Thymus (tissue), 11 donors: ENCODE measurements around the gene TNP2. TPM values are rescaled to one million over a fixed set of nuclear protein-coding genes. Genes with fewer than 3 reads are reported as not detected.
"Not testable (repeated sequence)": the region's sequence is repeated elsewhere in the genome, so short reads cannot be mapped to it uniquely, and the experiment has no call there.

Source experiments
- DNase-seq, 9 donors: peaks; one replicate each; pipeline ENCODE4 v3.0.0-alpha.2; 2013; ENCODE audit warnings: low spot score in 9 of 9, low read depth in 6 of 9, missing footprints in 1 of 9
- H3K27ac ChIP-seq, 2 donors: one replicate each; pipeline ENCODE4 v1.5.1; 2013; ENCODE audit warnings: control low read depth in 1 of 2, low read depth in 1 of 2, low read length in 1 of 2, mild to moderate bottlenecking in 1 of 2, moderate library complexity in 1 of 2
- H3K27me3 ChIP-seq, 2 donors: one replicate each; pipeline ENCODE4 v1.5.1; 2013; ENCODE audit warnings: low read length in 1 of 2; ENCODE audit not compliant: control insufficient read depth in 2 of 2, insufficient read depth in 1 of 2
- H3K36me3 ChIP-seq, 2 donors: one replicate each; pipeline ENCODE4 v1.5.1; 2013; ENCODE audit warnings: low read length in 1 of 2, mild to moderate bottlenecking in 1 of 2, moderate library complexity in 1 of 2; ENCODE audit not compliant: control insufficient read depth in 2 of 2, insufficient read depth in 2 of 2
- H3K4me1 ChIP-seq, 2 donors: one replicate each; pipeline ENCODE4 v1.5.1; 2013; ENCODE audit warnings: low read length in 2 of 2; ENCODE audit not compliant: control insufficient read depth in 2 of 2, insufficient read depth in 2 of 2
- H3K4me3 ChIP-seq, 2 donors: one replicate each; pipeline ENCODE4 v1.5.1; 2013; ENCODE audit warnings: low read length in 2 of 2, control low read depth in 1 of 2, mild to moderate bottlenecking in 1 of 2
- H3K9me3 ChIP-seq, 2 donors: one replicate each; pipeline ENCODE4 v1.5.1; 2013; ENCODE audit warnings: low read length in 1 of 2, mild to moderate bottlenecking in 1 of 2; ENCODE audit not compliant: control insufficient read depth in 2 of 2, insufficient read depth in 1 of 2
- WGBS: extraction: QIAGEN DNeasy Blood & Tissue Kit; methylation state at CpG from one replicate; pipeline ENCODE4 v1.1.7; 2013; 5-methylcytosine and 5-hydroxymethylcytosine counted together
- polyA plus RNA-seq: library from polyadenylated mRNA; stranded (reverse); fragments of 200-250 nt; gene quantifications from one replicate; pipeline ENCODE4 v1.2.3, GENCODE V29; 2013
- total RNA-seq: library from RNA; stranded (reverse); fragments of 120-200 nt; gene quantifications from one replicate; pipeline ENCODE4 v1.2.4, GENCODE V29; 2013
- donor health status: healthy.

The TNP2 gene
- total and polyA plus RNA-seq, 2 donors = not detected

DNA sequence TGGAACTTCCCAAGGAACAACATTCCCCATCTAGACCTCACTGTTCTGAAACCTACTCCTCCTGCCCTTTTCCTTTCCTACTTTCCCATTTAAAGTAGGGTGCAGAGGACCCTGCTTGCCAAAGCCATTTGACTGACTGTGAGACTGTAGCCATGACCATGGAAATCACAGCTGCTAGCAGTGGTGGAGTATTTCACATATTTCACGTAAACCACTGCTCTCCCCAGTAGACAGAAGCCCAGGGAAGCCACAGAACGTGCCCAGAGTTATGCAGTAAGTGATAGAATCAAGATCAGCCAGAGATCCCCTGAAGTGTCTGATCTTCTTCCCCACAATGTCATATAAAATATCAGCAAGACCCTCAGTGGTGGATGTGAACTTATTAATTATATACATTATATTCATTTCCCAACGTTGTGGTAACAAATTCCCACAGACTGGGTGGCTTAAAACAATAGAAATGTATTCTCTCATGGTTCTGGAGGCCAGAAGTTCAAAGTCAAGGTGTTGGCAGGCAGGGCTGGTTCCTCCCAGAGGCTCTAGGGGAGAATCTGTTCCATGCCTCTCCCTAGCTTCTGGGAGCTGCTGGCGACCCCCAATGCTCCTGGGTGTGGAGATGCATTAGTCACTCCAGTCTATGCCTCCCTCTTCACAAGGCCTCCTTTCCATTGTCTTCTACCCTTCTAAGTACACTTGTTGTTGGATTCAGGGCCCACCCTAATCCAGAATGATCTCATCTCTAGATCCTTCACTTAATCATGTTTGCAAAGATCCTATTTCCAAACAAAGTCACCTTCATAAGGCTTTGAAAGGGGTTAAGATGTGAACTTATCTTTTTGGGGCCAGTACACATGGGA is 32.7 kb upstream of the TNP2 start:
- WGBS = 67% methylated on average over 4 of the region's 4 CpGs

DNA sequence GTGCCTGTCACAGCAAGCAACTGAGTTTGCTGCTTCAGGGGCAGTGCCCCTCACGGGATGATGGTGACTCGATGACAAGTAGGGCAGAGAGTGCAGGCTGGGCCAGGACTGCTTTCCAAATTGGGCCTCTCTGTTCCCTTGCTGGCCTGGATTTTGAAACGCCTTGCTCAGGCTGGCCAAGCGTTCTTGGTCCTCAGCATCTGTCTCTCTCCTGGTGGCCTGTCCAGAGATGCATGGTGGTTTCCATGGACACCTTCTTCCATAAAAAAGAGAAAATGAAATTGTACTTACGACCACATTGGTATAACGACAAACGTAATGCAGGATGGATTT is 31.4 kb upstream of the TNP2 start:
- DNase-seq = no peak
- Histone ChIP-seq H3K36me3 (no peaks in the 10 kb centered on the region), H3K4me1 (peaks cover 49 to 74% of the 10 kb centered on the region in 2 donors), H3K27ac (peak overlapping the region in 1 of 2 donors; percentile 66), H3K9me3 (peaks cover 0 to 4% of the 10 kb centered on the region in 2 donors), H3K4me3 (no peak overlapping the region), H3K27me3 (no peaks in the 10 kb centered on the region)
- 97% methylated on average over 7 of the region's 7 CpGs for WGBS

More for the DNA sequence above, 32.7 kb upstream of the TNP2 start:
- Histone ChIP-seq H3K9me3 (peaks cover 0 to 4% of the 10 kb centered on the region in 2 donors), H3K27ac (no peak overlapping the region), H3K36me3 (no peaks in the 10 kb centered on the region), H3K4me1 (peaks cover 37 to 61% of the 10 kb centered on the region in 2 donors), H3K27me3 (no peaks in the 10 kb centered on the region), H3K4me3 (no peak overlapping the region)
- DNase-seq = no peak

DNA sequence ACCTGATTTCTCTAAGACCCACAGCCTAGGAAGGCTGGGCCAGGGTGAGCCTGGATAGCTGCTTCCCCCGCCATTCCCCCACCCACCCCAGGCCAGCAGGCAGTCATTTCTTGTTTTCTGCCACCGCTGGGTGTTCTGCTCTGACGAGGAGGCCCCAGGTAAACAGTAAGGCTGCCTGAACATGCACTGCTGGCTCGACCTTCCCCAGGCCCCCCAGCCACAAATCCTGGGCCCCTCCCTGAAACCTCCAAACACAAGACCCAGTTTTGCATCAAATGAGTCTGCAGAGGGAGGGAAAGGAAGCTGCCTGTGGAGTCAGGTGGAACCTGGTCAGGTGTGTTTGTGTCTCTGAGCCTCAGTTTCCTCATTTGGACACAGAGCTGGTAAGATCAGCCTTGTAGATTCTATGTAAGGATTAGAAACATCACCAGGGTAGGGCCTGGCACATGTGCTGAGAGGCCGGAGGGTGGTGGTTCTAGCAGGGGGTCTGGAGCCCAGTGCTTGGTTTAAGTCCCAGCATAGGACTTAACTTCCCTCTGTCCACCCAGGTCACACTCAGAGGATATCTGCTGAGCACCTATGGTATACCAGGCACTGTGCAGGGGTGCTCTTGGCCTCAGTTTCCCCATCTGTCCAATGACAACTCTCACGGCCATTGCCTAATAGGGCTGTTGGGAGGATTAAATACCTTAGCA is 30.9 kb upstream of the TNP2 start:
- peak overlapping the region; percentile 55 to 66 for H3K27ac ChIP-seq
- H3K4me3 ChIP-seq = no peak overlapping the region
- H3K36me3 ChIP-seq = no peaks in the 10 kb centered on the region
- peaks cover 49 to 80% of the 10 kb centered on the region in 2 donors for H3K4me1 ChIP-seq
- peak in 1 of 9 donors; percentile 45 for DNase-seq
- no peaks in the 10 kb centered on the region for H3K27me3 ChIP-seq
- peaks cover 0 to 4% of the 10 kb centered on the region in 2 donors for H3K9me3 ChIP-seq
- 68% methylated on average over 6 of the region's 6 CpGs for WGBS

DNA sequence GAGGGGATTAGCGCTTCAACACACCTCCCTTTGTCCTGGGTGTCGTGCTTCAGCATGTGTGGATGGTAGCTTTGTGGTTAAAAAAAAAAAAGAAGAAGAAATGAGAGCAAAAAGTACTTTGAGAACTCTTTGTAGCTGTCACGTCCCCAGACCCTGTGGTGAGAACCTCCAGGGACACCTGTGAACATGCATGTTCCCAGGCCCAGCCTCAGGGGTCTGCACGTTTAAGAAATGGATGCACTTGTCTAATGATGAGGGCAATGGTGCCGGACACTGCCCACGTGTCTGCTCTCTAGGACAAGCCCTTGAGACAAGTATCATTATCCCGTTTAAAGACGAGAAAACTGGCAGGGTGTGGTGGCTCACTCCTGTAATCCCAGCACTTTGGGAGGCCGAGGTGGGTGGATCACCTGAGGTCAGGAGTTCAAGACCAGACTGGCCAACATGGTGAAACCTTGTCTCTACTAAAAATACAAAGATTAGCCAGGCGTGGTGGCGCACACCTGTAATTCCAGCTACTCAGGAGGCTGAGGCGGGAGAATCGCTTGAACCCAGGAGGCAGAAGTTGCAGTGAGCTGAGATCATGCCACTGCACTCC is 29.9 kb upstream of the TNP2 start:
- peak overlapping the region in 1 of 2 donors; percentile 5 for H3K4me3 ChIP-seq
- not testable (repeated sequence) for H3K36me3 ChIP-seq, H3K27me3 ChIP-seq, H3K9me3 ChIP-seq
- H3K4me1 ChIP-seq = peaks cover 57 to 89% of the 10 kb centered on the region in 2 donors
- peak overlapping the region; percentile 55 to 96 for H3K27ac ChIP-seq
- DNase-seq = peak in 5 of 9 donors; percentile 55 to 88 (median 64)
- 59% methylated on average over 13 of the region's 13 CpGs for WGBS

DNA sequence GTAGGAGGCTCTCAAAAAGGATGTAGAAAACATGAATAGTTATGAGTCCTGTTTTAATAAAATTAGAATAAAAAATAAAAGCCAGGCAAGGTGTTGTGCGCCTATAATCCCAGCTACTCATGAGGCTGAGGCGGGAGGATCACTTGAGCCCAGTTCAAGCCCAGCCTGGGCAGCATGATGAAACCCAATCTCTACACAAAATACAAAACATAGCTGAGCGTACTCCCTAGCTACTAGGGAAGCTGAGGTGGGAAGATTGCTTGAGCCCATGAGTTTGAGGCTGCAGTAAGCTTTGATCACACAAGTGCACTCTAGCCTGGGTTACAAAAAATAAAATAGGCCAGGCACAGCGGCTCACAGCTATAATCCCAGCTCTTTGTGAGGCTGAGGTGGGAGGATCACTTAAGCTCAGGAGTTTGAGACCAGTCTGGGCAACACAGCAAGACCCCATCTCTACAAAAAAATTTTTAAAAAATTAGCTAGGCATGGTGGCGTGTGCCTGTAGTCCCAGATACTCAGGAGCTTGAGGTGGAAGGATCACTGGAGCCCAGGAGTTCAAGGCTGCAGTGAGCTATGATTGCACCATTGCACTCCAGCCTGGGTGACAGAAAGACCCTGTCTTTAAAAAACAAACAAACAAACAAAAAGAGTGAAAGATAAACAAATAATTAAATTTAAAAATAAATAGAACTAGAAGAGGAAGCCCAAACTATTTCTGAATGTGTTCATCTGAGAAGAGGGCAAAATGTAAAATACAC is 29.2 kb upstream of the TNP2 start:
- Histone ChIP-seq H3K4me3 (peak overlapping the region; percentile 5 to 21), H3K27me3 (no peaks in the 10 kb centered on the region), H3K27ac (peak overlapping the region; percentile 89 to 96), H3K4me1 (peaks cover 61 to 92% of the 10 kb centered on the region in 2 donors), H3K36me3 (no peaks in the 10 kb centered on the region), H3K9me3 (peaks cover 0 to 4% of the 10 kb centered on the region in 2 donors)
- DNase-seq = peak in 1 of 9 donors; percentile 62
- WGBS = 67% methylated on average over 5 of the region's 5 CpGs

DNA sequence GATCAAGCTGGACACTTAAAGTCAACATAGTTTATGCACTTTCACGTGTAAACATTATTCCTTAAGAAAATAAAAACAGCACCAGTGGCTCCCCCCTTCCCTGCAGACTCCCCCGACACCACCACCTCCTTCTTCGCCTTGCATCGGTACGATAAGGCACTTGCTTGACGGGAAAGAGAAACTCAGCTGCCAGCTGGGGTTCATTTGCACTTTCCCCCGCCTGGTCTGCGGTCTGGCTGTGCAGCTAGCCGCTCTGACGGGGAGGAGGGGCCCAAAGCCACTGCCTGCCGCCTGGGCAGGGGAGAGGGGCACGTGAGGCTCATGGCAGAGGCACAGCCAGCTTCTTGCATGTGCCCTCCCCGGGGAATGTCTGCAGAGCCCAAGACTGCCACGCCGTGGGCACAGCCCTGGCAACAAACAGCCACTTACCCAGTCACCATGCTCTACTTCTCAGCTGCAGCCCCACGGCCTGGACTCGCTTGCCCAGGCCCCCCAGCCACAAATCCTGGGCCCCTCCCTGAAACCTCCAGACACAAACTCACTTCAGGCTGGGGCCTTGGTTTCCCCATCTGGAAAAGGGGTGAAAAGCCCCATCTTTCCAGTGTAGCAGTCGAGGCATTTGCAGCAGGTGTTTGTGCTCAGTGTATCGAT is 28.5 kb upstream of the TNP2 start:
- no peaks in the 10 kb centered on the region for H3K27me3 ChIP-seq
- DNase-seq = peak; percentile 60 to 92 (median 72)
- peaks cover 62 to 93% of the 10 kb centered on the region in 2 donors for H3K4me1 ChIP-seq
- peak overlapping the region; percentile 89 to 96 for H3K27ac ChIP-seq
- peaks cover 0 to 4% of the 10 kb centered on the region in 2 donors for H3K9me3 ChIP-seq
- no peaks in the 10 kb centered on the region for H3K36me3 ChIP-seq
- WGBS = 2% methylated on average over 19 of the region's 19 CpGs
- H3K4me3 ChIP-seq = peak overlapping the region; percentile 14 to 21

DNA sequence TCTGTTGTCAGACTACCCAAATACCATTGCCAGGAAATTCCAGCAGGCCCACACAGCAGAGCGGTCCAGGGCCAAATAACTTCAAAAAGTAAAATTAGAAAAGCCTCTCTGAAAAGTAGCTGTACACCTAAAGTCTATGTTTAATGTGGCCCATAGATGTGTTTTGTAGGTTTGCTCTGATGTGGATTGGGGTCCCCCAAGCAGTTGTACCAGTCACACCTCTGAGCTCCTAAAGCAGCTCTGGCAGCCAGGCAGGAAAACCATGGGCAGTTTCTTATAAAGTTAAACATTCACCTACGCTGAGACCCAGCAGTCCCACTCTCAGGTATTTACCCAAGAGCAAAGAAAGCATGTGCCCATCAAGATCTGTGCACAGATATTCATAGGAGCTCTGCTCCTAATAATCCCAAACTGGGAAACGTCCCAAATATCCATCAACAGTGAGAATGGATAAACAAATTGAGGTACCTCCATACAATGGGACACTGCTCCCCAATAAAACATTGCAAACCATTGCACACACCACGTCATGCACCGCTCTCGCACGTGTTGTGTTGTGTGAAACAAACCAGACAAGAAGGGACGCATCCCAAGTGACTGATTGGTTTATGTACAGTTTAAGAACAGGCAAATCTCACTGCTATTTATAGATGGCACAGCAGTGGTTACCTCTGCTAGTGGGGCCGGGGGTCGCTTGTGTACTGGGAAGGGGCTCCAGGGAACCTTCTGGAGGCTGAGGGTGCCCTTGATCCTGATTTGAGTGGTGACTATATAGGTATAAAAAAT is 27.8 kb upstream of the TNP2 start:
- H3K4me3 ChIP-seq = peak overlapping the region in 1 of 2 donors; percentile 21
- no peaks in the 10 kb centered on the region for H3K27me3 ChIP-seq
- 27% methylated on average over 10 of the region's 10 CpGs for WGBS
- H3K4me1 ChIP-seq = peaks cover 62 to 94% of the 10 kb centered on the region in 2 donors
- H3K36me3 ChIP-seq = no peaks in the 10 kb centered on the region
- peak in 2 of 9 donors; percentile 46 to 76 for DNase-seq
- H3K9me3 ChIP-seq = peaks cover 0 to 4% of the 10 kb centered on the region in 2 donors
- H3K27ac ChIP-seq = peak overlapping the region; percentile 89 to 96

DNA sequence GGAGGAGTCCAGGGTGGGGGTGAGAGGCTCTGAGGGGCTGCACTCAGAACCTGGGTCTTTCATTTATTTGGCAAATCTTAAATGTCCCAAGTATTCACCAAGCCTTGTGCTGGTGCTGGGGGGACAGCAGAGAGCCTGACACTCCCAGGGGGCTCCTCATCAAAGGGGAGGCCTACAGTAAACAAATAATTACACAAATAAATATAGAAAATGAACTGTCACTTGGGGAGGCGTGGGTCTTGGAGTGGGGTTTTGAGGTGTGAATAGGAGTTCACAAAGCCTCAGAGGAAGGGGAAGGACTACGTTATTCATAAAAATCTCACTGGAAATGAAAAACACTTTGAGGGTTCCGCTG is 27.2 kb upstream of the TNP2 start:
- 90% methylated on average over 3 of the region's 3 CpGs for WGBS
- Histone ChIP-seq H3K4me1 (peaks cover 58 to 89% of the 10 kb centered on the region in 2 donors), H3K9me3 (peaks cover 0 to 4% of the 10 kb centered on the region in 2 donors), H3K4me3 (no peak overlapping the region), H3K27me3 (no peaks in the 10 kb centered on the region), H3K27ac (peak overlapping the region; percentile 10 to 96), H3K36me3 (no peaks in the 10 kb centered on the region)
- DNase-seq = no peak
